Activated CD8-positive, alpha-beta memory T cell treated with anti-CD3 and anti-CD28 coated beads for 4 hours (primary cell): ENCODE data around the gene LOXL4.

Source experiments
- DNase-seq, 2 donors: peaks; one replicate each; pipeline ENCODE4 v3.0.0-alpha.2; 2020; ENCODE audit warnings: low read depth in 2 of 2

The LOXL4 gene

DNA sequence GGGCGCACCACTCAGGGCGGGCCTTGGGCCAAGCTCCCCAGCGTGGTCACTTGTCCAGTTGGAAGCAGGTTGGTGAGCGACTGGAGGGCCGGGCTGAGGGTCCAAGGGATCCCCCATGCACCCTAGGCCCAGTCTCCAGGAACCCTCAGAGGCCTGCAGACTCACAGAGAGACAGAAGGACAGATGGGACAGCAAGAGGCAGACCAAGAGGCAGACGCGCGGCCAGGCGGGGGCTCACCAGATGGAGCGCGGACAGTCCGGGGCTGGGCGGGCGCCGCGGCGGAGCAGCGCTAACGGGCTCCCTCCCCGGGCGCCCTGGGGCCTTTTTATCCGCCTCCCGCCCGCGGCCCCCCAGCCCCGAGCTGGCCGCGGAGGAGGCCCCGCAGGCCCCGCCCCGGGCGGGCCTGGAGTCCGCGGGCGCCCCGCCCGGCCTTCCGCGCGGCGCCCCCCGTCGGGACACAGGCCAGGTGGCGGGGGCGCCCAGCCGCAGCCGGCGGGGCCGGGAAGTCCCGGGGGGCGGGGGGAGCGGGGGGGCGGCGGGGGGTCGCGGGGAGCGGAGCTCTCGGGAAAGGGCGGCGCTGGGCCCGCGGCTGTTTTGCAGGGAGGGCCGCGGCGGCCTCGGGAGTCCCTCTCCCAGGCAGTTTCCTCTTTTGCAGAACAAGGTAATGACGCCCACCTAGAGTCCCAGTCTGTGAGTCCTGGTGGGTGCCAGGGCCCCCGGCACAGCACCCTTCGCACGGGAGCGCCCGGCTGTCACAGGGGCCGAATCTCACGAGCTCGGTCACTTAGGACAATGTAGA is at the start of gene LOXL4:
Gene LOXL4, minus strand, starts transcription at position 301 of the 800 bp plus-strand sequence. CDS start 5,175 bp downstream, outside the sequence.
- DNase-seq: no peak

DNA sequence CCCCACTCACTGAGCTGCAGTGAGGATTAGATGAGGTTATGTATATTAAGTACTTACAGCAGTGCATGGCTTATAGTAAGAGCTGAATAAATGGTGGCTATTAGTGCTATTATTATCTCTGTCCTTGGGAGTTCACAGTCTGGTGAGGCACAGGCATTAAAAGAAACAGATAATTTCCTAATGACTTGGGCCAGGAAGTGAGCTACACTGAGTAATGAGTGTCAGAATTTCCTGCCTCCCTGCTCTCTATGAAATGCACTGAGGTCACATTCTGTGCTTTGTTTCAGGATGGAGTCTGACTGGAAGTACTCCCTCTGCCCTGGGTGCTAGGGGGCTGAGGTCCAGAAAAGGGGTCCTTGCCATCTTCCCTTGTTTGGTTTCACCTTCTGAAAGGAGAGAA is 48.7 kb upstream of the LOXL4 start:
- no peak for DNase-seq

DNA sequence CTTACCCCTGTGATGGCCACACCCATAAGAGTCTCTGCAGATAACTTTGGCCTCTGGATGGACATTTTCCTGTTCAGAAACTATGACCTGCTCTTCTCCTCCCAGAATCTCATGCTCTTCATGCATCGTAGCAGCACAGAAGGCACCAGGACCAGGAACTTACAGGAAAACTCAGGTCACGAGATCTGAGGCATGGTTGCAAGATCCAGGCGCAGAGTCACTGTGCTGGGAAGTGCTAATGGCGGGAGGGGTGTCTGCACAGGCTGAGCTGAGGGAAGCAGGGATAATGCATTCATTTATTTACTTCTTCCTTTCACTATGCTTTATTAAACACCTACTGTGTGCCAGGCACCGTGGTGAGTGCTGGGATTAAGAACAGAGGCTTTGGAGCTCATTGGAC is 48.2 kb upstream of the LOXL4 start:
- no peak for DNase-seq

DNA sequence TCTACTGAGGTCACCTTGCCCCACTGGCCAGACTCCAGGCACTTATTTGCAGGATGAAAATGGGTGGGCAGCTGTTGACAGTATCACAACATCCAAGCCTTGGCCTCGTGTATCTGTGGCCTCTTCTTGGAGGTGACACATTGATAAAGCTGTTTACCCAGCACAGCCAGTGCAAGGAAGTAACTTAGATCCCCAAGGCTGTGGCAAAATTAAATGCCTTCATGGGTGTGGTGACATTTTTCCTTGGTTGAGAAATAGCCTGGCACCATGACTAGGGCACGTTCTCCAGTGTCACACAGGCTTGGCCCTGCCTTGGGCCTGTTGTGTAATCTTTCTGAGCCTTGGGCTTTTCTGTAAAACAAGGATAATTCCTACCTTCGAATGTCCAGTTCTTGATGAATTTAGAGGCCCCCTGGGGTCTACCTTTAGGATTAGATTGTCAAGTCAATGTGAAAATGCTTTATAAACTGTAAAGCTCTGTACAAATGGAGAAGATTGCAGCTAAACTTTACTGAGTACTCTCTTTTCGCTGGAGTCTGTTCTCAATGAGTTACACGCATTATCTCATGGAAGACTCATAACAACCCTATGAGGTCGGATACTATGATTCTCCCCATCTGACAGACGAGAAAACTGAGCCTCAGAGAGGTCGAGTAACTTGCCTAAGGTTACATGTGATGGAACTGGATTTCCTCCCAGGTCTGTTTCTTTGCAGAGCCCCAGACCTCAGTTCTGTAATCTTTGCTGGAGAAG is 46.7 kb upstream of the LOXL4 start:
- no peak for DNase-seq

DNA sequence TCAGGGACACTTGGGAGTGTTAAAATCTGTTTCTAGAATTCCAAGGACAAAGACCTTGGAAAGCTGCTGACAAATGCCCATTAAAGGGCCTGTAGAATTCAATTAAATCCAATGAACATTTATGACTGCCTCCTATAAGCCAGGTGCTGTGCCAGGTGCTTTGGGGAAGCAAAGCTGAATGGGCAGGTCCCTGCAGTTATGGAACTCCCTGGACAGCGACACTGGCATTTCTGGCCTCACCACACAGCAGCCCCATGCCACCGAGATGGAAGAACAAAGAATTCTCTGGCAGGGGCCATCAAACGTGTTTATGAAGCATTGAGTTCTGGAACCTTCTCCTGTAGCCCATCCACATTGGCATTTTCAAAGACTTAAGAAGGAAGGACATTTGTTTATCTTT is 45.6 kb upstream of the LOXL4 start:
- no peak for DNase-seq

DNA sequence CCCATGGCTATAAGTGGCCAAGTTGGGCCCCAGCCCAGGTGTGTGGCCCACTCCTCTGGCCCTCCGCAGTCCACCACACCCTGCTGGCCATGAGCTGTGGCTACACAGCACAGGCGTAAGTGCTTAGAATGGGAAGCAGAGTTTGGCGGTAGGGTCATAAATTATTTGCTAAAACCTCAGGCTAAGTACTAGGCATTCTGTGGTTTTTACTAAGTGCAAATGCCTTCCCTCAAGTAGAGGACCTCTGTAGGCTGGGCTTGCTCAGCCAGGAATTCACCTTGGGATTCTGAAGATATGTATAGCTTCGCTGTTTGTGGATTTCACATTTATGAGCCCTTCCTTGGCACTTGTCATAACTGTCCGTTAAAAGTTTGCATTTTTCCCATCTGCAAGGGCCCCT is 44.8 kb upstream of the LOXL4 start:
- DNase-seq: no peak

DNA sequence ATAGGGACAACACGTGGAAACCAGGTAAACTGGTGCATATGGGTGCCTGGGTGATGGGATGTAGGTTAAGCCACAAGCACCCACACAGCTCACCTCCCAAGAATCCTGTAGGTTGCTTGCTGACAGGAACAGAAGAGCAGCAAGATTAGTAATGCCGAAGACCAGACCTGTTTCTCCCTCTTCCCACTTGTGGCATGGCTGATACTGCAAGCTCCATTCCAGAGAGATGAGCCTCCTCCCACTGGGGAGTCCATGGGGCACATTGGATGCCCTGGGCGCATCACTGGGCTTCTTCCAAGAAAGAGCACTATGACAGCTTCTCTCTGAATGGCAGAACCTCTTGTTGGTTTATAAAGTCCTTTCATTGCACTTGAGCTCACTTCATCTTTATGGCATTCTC is 44.4 kb upstream of the LOXL4 start:
- DNase-seq: no peak

DNA sequence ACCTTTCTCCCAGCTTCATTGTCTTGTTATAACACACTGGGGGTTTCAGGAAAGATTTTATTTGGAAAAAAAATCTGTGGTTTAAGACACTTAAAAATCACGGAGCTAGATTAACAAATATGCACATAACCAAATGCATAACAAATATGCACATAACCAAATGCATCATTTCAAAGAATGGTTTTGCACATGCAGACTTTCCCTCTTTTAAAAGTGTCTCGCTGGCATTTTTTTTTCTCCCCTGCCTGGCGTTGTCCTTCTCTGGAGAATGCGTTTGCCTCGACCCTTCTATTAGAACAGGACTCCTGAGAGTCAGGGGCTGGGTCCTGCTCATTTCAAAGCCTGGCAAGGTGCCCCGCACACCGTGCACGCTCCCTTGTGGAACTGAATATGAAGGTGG is 42.7 kb upstream of the LOXL4 start:
- DNase-seq: no peak

DNA sequence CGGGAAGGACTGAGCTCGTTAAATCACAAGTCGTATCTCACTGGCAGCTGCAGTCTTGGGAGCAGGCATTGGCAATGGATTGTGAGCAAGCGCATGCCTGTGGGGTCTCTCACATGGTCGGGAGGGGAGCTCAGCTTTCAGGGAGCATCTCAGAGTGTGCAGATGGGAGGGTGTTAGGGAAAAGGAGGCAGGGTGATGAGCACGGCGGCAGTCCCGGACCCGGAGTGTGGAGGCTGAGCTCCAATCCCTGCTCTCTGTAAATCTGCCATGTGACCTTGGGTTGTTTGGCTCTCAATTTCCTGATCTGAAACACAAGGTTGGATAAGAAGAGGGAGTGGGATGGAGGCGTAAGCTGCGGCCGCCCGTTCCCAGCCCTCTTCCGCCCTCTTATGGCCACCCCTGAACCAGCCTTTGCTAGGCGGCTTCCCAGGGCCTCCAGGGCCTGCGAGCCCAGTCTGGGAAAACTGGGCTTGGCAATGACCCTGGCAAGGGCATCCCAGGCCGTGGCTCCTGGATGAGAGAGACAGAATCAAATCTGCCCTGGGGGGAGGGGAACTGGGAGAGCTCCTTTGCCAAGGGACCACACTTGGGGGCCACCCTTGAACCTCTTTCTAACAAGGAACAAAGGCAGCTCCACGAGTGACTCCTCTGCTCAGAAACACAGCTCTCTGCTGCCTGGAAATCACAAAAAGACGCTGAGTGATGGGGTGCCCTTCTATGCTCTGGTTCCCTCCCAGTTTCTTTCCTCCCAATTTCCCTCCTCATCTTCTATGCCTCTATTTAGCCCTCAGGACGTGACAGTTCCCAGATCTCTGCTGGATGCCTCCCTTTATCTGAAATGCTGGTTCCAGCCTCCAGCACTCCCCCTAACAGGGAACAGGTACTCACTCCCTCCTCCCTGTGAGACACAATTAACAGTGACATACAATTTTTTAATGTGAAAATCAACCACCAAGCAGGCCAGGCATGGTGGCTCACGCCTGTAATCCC is 41.7 kb upstream of the LOXL4 start:
- DNase-seq: no peak

DNA sequence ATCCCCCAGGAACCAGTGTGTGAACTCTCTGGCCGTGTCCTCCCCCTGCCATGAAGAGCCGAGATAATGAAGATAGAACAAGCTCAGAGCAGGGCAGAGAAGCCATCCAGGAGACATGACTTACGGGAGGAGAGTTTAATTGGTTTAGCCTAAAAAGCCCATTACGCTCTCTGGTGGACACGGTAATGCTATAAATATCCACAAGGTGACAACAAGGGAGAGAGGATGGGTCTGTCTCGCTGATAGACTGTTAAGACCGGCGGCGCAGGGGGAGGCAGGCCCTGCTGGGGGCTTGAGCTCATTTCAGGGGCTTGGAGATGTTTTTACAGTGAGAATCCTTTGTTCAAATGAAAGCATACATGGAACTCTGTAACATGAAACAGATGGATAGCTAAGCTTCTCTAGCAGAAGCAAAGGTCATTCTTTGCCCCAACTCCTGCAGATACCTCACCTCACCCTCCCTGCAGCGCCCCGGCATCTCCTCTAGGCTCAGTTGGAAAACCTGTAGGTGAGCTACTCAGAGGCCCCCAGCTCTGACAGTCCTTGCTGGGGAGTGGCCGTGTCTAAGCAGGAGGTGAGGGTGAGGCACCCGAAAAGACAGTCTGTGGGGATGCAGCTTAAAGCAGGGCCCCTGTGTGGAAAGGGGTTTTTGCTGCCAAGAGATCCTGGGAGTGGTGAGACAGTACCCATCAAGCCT is 40.8 kb upstream of the LOXL4 start:
- no peak for DNase-seq

DNA sequence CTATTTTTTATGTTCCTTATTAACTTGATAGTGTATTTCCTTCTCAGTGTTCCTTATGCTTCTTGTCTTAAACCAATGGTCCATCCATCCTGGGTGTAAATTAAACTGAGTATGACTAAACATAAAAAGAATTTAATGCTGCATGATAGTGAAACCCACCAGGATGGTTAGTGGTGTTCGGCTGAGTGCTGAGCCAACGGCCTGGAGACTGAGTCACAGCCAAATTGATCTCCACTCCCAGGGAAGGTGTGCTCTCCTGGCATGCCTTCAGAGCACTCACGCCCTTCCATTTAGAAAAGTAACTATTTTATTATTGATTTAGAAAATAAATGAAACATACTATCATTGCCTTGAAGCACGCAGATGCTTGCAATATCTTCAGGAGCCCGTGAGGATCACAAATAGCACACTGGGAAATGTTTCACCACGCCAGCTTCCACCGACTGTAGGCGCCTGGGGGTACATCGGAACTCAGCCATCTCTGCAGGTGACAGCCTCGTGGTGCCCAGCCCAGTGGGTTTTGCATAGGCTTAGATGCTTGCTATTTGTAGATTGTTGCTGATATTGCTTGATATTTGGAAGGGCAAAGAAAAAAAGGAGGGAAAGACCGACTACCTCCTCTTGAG is 40.0 kb upstream of the LOXL4 start:
- no peak for DNase-seq

DNA sequence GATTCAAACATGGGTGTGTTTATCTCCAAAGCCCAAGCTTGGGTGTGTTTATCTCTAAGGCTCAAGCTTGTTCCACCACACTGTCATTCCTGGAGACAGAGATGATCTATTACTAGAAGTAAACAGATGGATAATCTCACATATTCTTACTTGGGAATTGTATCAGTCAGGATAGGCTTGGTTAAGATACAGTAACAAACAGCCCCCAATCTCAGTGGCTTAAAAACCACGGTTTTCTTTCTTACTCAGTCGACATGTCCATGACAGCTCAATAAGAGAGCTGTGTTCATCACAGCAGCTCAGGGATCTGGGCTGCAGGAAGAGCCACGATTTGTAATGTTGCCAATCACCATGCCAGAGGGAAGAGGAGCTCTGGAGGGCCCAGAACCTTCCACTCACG is 38.5 kb upstream of the LOXL4 start:
- DNase-seq: no peak

DNA sequence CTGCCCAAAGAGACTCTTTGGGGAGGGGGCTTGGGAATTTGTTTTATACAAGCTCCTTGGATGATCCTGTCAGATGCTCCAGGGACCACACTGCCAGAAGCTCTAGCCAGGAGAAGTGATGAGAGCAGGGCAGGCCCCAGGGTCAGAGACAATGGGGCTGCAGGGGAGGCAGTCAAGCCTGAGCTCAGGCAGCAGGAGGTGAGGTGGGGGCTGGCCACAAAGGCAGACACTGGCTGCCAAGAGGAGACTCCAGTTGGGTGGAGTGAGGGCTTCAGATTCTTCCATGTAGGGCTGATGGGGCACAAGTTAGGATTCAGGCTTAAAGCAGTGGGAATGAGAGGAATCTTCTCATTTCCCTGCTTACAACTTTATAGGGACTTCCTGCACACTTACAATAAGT is 35.6 kb upstream of the LOXL4 start:
- no peak for DNase-seq

DNA sequence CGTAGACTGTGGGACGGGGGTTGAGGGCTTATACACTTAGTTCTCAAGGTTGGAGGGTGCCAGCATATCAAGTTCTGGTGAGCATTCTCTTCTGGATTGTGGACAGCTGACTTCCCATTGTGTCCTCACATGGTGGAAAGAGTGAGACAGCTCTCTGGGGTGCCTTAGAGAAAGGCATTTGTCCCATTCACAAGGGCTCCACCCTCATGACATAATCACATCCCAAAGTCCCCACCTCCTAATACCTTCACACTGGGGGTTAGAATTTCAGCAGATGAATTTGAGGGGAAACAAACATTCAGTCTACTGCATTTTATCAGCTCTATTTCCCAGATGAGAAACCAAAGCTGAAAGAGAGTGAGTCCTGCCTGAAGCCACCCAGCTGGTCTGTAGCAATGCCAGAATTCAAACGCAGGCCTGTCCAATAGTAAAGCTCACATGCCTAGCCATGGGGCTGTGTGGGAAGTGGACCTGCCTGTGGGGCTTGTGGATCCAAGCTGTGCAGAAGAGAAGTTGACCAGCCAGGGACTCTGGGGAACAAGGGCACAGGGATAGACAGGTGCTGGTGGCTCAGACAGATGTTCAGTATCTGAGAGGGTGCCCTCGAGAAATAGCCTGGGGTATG is 34.9 kb upstream of the LOXL4 start:
- no peak for DNase-seq

DNA sequence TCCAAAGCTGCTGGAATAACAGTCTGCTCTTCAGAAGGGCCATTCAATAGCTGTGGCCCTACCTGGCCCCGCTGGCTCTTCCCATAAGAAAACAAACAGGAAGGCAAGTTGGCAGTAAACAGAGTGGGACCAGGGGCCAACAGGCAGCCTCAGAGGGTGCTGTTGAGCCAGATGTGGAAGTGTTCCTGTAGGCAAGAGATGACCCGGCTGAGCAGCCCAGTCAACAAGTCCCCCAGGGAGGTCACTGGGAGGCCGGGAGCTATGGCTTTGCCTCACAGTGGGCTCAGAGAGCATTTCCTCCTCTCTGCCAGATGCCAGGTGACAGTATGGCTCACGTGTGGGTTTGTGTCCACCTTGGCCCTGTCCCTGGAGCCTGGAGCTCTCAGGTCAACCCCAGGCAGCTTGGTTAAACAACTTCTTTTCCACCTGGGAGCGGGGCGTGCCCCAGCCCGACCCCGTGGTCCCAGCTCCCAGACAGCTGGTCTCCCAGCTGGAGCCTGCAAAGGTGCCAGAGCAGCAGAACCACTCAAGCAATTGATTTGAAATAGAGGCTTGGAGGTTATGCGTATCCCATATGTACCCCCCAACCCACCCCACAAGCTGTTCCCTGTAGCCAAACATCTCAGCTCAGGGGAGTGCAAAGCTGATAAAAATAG is 33.8 kb upstream of the LOXL4 start:
- DNase-seq: no peak

DNA sequence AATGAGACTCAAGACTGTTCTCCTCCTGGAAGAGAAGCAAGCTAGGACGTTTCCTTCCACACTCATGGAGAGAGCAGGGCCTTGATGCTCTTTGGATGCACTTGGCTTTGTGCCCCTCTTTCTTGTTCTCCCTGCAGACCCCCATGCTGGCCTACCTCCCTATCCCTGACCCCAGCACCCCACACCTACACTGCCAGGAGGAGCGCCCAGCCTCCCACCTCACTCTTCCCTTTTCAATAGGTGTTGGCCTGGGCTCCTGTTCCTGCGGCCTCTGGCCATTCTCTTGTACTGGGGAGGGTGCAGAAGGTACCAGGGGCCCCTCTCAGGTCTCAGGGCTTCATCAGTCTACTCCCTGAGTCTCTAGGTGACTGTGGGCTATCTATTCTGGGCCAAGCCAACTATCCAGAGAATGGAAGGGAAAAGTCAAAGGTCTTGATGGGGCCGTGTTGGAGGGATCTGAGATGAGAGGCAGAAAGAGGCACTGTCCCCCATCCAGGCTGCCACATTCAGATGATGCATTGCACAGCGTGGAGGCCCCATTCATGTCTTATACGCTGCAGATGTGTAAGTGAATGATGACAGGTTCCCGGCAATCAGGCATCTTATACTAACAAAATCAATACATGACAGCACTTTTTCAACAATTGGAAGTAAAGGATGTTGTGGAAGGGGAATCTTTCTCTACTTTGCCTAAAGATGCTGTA is 32.7 kb upstream of the LOXL4 start:
- no peak for DNase-seq

DNA sequence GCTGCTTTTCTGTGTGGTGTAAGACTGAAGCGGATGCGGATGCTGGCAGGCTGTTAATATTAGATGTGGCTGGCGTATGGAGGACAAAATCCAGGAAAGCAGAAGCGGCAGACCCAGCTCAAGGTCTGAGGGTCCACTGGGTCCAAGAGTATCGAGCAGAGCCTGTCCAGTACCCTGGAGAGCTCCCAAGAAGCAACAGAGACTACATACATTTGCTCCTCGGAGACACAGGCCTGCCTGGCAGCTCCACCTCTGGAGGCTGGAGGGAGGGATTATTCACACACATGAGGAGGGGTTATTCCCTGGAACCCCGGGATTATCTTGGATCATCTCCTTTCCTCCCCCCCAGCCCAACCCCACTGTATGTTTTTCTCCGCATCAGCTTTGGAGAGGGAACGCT is 31.3 kb upstream of the LOXL4 start:
- no peak for DNase-seq

DNA sequence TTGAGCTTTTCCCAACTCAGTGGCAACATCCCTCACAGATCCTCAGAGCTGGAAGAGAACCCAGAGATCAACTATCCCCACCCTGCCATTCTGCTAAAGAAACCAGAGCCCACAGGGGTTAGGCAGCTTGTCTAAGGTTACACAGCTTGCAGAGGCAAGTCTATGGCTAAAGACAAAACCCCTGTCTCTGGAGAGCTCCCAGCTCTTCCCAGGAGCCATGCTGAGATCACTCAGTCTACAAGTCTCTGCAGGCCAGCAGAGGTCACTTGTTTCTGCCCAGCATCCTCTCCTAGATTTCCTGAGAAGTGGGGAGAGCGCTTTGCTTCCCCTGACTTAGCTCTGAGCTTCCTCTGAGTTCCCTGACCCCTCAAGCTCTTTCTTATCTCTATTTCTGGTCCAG is 28.5 kb upstream of the LOXL4 start:
- no peak for DNase-seq

DNA sequence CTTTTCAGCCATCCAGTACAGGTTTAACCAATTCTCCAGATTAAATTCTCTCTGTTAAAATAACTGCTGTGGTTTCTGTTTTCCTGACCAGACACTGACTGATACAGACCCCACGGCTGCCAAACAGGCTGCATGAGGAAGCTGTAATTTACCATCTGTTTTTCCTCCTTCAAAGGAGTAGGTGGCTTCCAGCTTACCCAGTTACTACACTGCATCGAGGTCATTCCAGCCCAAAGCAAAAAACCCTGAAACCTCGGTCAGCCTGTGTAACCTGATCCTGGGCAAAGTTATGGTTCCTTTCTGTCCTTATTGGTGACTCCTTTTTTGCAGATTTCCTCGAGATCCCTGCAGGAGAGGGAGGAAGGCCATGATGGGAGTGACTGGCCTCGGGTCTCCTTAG is 27.9 kb upstream of the LOXL4 start:
- no peak for DNase-seq
